Brain microvascular endothelial cell (primary cell): ENCODE results near the gene UBN1.

Experiments used
- DNase-seq: peaks from one replicate; pipeline ENCODE4 v3.0.0-alpha.2; 2020
- H3K27ac ChIP-seq: fragments of 250-450 bp; sonication (Bioruptor Pico); 2 replicates; pipeline ENCODE4 v1.5.1; 2020; ENCODE audit warnings: mild to moderate bottlenecking, moderate library complexity
- H3K27me3 ChIP-seq: fragments of 250-450 bp; sonication (Bioruptor Pico); replicated peaks from 2 replicates; pipeline ENCODE4 v1.5.1; 2020; ENCODE audit warnings: mild to moderate bottlenecking
- H3K36me3 ChIP-seq: fragments of 250-450 bp; sonication (Bioruptor Pico); replicated peaks from 2 replicates; pipeline ENCODE4 v1.5.1; 2020; ENCODE audit warnings: mild to moderate bottlenecking
- H3K4me3 ChIP-seq: 2 replicates; pipeline ENCODE4 v1.5.1; 2011; ENCODE audit warnings: low read depth, mild to moderate bottlenecking, control low read depth, low read length, moderate library complexity
- in situ Hi-C: cut with HindIII; loops from 2 replicates; pipeline ENCODE4 v1.10.0; 2017; ENCODE audit warnings: low sequenced_read_pairs, low pct_ligation_motif_present
- TF ChIP-seq, protein P1 (sequence below): IDR thresholded peaks from 2 replicates; pipeline ENCODE4 v1.5.1; 2011; ENCODE audit warnings: low read depth, mild to moderate bottlenecking, moderate library complexity, low read length, control low read depth, inconsistent platforms; ENCODE audit errors: missing control alignments

Gene UBN1

DNA sequence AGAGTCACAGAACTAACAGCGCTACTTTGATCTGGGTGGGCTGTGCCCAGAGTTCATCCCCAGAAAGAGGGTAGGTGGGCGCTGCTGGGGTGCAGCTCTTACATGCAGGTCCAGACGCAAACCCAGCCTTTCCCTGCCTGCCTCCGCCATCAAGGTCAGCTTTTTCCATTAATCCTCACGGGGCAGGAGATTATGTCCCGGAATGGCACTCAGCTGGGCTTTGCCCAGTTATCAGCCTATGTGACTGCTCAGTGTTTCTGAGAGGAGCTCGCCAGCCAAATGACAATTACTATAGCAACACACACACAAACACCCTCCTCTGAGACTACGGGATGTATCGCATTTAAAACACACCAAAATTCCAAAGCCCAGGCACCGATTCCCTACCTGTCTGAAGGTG is 20.3 kb upstream of the UBN1 start:
- Histone ChIP-seq H3K36me3 (peaks cover 77% of the 10 kb centered on the region), H3K27me3 (no peaks in the 10 kb centered on the region)

DNA sequence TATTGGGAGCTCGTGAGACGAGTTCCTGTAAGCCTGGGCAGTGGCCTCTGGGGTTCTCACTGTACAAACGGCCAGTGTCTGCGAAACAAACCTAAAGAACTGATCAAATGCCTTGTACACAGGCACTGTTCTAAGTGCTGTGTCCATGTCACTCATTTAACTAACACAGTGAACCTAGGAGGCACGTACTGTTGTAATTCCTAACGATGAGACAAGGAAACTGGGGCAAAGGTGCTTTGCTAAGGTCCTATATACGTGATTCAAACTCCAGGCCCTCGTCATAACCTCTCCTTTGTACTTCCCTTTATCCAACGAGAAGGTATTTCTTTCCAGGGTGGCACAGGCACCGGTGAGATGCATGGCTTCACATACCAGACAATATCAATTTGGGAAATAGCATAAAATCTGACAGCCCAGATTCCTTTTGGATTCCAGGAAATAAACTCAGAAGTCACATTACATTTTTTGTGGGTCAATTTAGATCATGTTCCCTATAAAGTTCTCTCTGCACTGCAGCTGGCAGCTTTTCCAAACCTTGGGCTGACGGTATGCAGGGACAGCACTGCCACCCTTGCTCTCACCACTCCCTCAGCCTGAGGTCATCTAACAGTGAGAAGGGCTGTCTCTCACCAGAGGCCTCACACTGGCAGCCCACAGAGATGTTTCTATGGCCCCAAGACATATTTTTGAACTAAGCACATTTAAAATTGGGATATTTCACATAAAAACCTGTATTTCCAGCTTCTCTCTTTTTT is 18.5 kb upstream of the UBN1 start:
- no peak for DNase-seq
- TF ChIP-seq, protein P1, sequence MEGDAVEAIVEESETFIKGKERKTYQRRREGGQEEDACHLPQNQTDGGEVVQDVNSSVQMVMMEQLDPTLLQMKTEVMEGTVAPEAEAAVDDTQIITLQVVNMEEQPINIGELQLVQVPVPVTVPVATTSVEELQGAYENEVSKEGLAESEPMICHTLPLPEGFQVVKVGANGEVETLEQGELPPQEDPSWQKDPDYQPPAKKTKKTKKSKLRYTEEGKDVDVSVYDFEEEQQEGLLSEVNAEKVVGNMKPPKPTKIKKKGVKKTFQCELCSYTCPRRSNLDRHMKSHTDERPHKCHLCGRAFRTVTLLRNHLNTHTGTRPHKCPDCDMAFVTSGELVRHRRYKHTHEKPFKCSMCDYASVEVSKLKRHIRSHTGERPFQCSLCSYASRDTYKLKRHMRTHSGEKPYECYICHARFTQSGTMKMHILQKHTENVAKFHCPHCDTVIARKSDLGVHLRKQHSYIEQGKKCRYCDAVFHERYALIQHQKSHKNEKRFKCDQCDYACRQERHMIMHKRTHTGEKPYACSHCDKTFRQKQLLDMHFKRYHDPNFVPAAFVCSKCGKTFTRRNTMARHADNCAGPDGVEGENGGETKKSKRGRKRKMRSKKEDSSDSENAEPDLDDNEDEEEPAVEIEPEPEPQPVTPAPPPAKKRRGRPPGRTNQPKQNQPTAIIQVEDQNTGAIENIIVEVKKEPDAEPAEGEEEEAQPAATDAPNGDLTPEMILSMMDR, result no peak
- Histone ChIP-seq H3K4me3 (no peak overlapping the region), H3K36me3 (peaks cover 80% of the 10 kb centered on the region), H3K27ac (no peak overlapping the region), H3K27me3 (no peaks in the 10 kb centered on the region)
- in situ Hi-C loops, result no loop called here

More for the DNA sequence above, 20.3 kb upstream of the UBN1 start:
- Histone ChIP-seq H3K27ac (no peak overlapping the region), H3K4me3 (no peak overlapping the region)
- in situ Hi-C loops, result no loop called here
- DNase-seq, result no peak
- TF ChIP-seq, protein P1, result no peak

DNA sequence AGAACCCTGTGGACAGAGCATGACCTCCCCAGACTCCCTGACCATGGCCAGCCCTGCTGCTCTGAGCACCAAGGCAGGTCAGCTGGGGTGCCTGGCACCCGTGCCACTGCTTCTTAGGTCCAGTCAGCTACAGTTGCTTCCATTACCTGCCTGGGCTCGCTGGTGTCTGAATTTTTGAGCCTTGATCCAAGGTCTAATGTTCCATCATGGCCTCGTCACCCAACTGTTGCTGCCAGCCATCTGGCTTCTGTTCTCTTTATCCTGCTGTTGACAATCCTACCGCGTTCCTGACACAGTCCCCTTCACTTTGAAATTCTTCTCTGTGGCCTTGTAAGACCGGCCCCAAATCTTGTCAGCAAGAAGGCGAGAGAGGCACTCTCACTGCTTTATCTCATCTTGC is 16.9 kb upstream of the UBN1 start:
- no peaks in the 10 kb centered on the region for H3K27me3 ChIP-seq
- TF ChIP-seq, protein P1, result no peak
- in situ Hi-C loops, result no loop called here
- no peak for DNase-seq
- no peak overlapping the region for H3K4me3 ChIP-seq
- peaks cover 73% of the 10 kb centered on the region for H3K36me3 ChIP-seq
- no peak overlapping the region for H3K27ac ChIP-seq

DNA sequence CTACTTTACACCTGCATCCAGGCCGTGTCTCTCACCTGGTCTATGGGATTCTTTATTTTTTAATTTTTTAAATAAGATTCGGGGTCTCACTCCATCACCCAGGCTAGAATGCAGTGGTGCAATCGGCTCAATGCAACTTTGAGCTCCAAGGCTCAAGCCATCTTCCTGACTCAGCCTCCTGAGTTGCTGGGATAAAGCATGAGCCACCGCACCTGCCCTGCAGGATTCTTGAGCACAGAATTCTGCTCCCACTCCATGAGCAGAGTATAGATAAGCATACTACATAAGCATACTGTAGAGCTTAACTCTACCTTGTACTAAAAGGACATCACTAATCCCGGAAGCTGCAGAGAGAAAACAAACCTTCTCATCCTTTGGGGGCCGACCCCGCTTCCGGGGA is 15.7 kb upstream of the UBN1 start:
- in situ Hi-C loops, result no loop called here
- Histone ChIP-seq H3K4me3 (no peak overlapping the region), H3K36me3 (peaks cover 73% of the 10 kb centered on the region), H3K27ac (no peak overlapping the region), H3K27me3 (no peaks in the 10 kb centered on the region)
- no peak for DNase-seq
- TF ChIP-seq, protein P1, result no peak

DNA sequence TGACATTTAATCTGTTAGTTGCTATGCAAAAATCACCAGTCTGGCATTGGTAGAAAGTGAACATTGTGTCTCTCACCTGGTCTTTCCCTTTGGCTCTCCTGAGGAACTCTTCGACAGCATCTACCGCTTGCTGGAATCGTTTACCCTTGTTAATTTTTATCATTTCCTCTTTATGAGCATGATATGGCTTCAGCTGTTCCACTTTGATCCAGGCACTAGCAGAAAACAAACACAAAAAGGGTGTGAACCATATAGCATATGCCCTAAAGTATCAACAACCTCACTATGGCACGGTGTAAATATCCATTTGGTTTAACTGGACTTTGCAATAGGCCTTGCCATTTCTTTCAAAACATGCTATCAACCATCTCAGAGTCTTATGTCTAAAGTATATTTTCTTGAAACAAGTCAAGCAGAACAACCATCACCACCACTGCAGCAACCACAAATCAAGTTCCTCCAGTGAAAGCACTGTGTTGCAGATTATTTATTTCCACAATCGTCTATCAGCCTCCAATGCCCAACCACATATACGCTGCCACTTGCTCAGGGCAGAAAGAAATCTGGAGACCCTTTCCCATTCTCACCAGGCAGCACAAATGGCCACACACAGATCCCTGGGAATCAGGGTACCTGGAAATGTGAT is 14.5 kb upstream of the UBN1 start:
- TF ChIP-seq, protein P1, result no peak
- in situ Hi-C loops, result no loop called here

DNA sequence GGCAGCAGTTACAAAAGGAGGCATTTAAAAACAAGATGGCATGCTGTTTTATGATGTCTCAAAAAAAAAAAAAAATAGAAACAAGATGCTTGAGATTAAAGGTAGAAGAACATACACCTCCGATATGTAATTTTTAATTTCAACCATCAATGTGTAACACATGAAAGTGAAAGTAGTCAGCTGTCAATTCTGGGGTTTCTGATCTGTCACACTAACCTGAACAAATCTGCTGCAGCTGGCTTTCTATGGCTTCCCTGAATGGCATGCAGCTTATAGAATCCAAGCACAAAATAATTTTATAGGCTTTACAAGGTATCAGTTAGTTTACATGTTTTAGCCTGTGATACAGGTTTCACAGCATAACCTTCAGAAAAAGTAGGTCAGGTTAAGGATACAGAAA is 13.7 kb upstream of the UBN1 start:
- Histone ChIP-seq H3K27ac (no peak overlapping the region), H3K4me3 (no peak overlapping the region), H3K27me3 (no peaks in the 10 kb centered on the region), H3K36me3 (peaks cover 68% of the 10 kb centered on the region)
- in situ Hi-C loops, result no loop called here
- TF ChIP-seq, protein P1, result no peak
- DNase-seq, result no peak

More for the DNA sequence above, 14.5 kb upstream of the UBN1 start:
- no peaks in the 10 kb centered on the region for H3K27me3 ChIP-seq
- no peak overlapping the region for H3K27ac ChIP-seq
- no peak for DNase-seq
- peaks cover 72% of the 10 kb centered on the region for H3K36me3 ChIP-seq
- no peak overlapping the region for H3K4me3 ChIP-seq
